ENCODE data around the gene SELENOI. TPM values are rescaled to one million over a fixed set of nuclear protein-coding genes. Genes with fewer than 3 reads are reported as not detected.
"Not testable (repeated sequence)": the region's sequence is repeated elsewhere in the genome, so short reads cannot be mapped to it uniquely, and the experiment has no call there.

The SELENOI gene
- total RNA-seq, 2 experiments from 2014 or later = 27.7 to 31.5 TPM

DNA sequence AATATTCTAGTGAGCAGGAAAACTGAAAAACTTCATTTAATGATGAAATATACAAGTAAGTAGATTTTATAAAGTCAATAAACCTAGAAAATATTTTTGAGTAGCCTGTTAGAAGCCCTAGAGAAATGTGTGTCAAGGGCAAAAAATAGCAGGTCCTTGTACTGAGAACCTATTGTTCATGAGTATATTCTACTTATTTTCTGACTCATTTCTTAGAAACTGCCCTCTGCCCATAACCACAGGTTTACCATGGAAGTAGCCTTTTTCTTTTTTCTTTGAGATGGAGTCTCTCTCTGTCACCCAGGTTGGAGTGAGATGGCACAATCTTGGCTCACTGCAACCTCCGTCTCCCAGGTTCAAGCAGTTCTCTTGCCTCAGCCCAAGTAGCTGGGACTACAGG is 19.4 kb upstream of the SELENOI start:
- Histone ChIP-seq H3K27ac (ENCODE audit: low read depth in 1 of 2, low read length in 2 of 2) (no peak overlapping the region), H3K4me3 (ENCODE audit: low read length) (no peak overlapping the region), H3K36me3 (ENCODE audit: insufficient read depth, low read length) (no peaks in the 10 kb centered on the region), H3K4me1 (ENCODE audit: insufficient read depth, low read length) (peaks cover 6% of the 10 kb centered on the region), H3K27me3 (ENCODE audit: control insufficient read depth in 1 of 2, insufficient read depth in 2 of 2, low read length in 2 of 2) (no peaks in the 10 kb centered on the region), H3K9me3 (ENCODE audit: control insufficient read depth in 1 of 2, insufficient read depth in 1 of 2, low read length in 2 of 2) (no peaks in the 10 kb centered on the region)
- POLR2A ChIA-PET = no interaction called here
- Mint-ChIP-seq H3K36me3 (ENCODE audit: low read depth) (no peaks in the 10 kb centered on the region), H3K9me3 (no peaks in the 10 kb centered on the region), H3K27ac (no peak overlapping the region), H3K4me1 (ENCODE audit: low read depth) (peaks cover 7% of the 10 kb centered on the region), H3K4me3 (no peak overlapping the region), H3K27me3 (no peaks in the 10 kb centered on the region)
- intact Hi-C loops (cut with DNase I, micrococcal nuclease) = loop anchor here in 1 of 2 experiments (5.0 kb wide), 3 partner anchors 34 to 374 kb away; partner anchors contain the start of gene GAREM2
- DNase-seq (no peak), ATAC-seq (ENCODE audit: poor library complexity) (no peak)
- TF ChIP-seq, protein P1, sequence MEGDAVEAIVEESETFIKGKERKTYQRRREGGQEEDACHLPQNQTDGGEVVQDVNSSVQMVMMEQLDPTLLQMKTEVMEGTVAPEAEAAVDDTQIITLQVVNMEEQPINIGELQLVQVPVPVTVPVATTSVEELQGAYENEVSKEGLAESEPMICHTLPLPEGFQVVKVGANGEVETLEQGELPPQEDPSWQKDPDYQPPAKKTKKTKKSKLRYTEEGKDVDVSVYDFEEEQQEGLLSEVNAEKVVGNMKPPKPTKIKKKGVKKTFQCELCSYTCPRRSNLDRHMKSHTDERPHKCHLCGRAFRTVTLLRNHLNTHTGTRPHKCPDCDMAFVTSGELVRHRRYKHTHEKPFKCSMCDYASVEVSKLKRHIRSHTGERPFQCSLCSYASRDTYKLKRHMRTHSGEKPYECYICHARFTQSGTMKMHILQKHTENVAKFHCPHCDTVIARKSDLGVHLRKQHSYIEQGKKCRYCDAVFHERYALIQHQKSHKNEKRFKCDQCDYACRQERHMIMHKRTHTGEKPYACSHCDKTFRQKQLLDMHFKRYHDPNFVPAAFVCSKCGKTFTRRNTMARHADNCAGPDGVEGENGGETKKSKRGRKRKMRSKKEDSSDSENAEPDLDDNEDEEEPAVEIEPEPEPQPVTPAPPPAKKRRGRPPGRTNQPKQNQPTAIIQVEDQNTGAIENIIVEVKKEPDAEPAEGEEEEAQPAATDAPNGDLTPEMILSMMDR (IDR thresholded peaks at IDR 0.05) = no peak
- CTCF ChIA-PET = no interaction called here

DNA sequence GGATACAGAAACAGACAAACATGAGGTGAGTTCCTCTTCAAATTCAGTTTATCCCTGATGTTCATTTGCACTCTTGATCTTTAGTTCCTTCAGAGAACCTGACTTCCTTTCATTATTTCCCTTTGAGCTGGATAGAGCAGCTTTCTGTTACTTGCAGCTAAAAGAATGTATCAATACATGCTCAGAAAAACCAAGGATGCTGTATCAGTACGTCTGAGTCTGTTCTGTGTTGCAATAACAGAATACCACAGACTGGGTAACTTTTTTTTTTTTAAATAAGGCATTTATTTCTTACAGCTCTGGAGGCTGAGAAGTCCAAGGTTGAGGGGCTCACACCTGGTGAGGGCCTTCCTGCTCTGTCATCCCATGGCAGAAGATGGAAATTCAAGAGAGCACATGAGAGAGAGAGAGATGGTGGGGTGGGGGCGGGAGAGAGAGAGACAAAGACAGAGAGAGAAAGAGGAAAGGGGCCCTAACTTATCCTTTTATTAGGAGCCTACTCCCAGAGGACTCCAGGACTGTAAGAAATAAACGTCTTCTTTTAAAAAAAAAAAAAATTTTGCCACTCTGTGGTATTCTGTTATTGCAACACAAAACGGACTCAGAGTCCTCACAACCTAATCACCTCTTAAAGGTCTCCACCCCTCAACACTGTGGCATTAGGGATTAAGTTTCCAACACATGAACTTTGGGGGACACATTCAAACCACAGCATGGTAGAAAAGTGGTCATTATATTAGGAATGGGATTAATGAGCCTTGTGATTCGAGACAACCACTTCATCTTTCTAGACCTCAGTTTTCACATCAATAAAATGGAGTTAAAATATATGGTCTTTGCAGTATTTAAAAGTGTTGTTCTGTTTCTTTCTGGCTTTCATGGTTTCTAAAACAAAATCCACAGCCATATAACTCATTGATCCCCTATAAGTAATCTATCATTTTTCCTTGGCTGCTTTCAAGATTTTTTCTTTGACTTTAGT is 18.4 kb upstream of the SELENOI start:
- no peaks in the 10 kb centered on the region for H3K9me3 Mint-ChIP-seq
- H3K27ac Mint-ChIP-seq = no peak overlapping the region
- no peaks in the 10 kb centered on the region for H3K36me3 Mint-ChIP-seq (ENCODE audit: low read depth)
- CTCF ChIA-PET = no interaction called here
- DNase-seq = no peak
- Histone ChIP-seq H3K4me3 (ENCODE audit: low read length) (no peak overlapping the region), H3K36me3 (ENCODE audit: insufficient read depth, low read length) (no peaks in the 10 kb centered on the region), H3K27me3 (ENCODE audit: control insufficient read depth in 1 of 2, insufficient read depth in 2 of 2, low read length in 2 of 2) (no peaks in the 10 kb centered on the region), H3K9me3 (ENCODE audit: control insufficient read depth in 1 of 2, insufficient read depth in 1 of 2, low read length in 2 of 2) (no peaks in the 10 kb centered on the region), H3K4me1 (ENCODE audit: insufficient read depth, low read length) (peaks cover 6% of the 10 kb centered on the region), H3K27ac (ENCODE audit: low read depth in 1 of 2, low read length in 2 of 2) (no peak overlapping the region)
- intact Hi-C loops (cut with DNase I, micrococcal nuclease) = loop anchor here in 1 of 2 experiments (2.0 to 5.0 kb wide), 4 partner anchors 35 to 375 kb away; partner anchors contain the start of gene GAREM2
- H3K4me1 Mint-ChIP-seq (ENCODE audit: low read depth) = peaks cover 7% of the 10 kb centered on the region
- no peaks in the 10 kb centered on the region for H3K27me3 Mint-ChIP-seq
- H3K4me3 Mint-ChIP-seq = no peak overlapping the region
- ATAC-seq (ENCODE audit: poor library complexity) = no peak
- POLR2A ChIA-PET = no interaction called here
- TF ChIP-seq, protein P1 (IDR thresholded peaks at IDR 0.05) = no peak

DNA sequence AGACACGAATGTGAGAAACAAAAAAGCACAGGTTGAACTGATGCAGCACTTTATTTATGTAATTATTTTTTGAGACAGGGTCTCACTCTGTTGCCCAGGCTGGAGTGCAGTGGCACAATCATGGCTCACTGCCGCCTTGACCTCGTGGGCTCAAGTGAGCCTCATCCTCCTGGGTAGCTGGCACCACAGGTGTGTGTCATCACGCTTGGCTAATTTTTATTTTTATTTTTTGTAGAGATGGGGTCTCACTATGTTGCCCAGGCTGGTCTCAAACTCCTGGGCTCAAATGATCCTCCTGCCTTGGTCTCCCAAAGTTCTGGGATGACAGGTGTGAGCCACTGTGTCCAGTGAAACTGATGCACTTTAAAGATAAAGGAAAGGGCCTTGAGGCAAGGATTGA is 16.9 kb upstream of the SELENOI start:
- H3K4me1 ChIP-seq (ENCODE audit: insufficient read depth, low read length); CTCF ChIA-PET; H3K27ac Mint-ChIP-seq; H3K4me3 ChIP-seq (ENCODE audit: low read length); H3K9me3 ChIP-seq (ENCODE audit: control insufficient read depth in 1 of 2, insufficient read depth in 1 of 2, low read length in 2 of 2); H3K9me3 Mint-ChIP-seq; H3K36me3 ChIP-seq (ENCODE audit: insufficient read depth, low read length); H3K27me3 Mint-ChIP-seq; POLR2A ChIA-PET; H3K4me3 Mint-ChIP-seq; H3K36me3 Mint-ChIP-seq (ENCODE audit: low read depth); H3K27ac ChIP-seq (ENCODE audit: low read depth in 1 of 2, low read length in 2 of 2); DNase-seq; H3K27me3 ChIP-seq (ENCODE audit: control insufficient read depth in 1 of 2, insufficient read depth in 2 of 2, low read length in 2 of 2); ATAC-seq (ENCODE audit: poor library complexity): not testable (repeated sequence)
- H3K4me1 Mint-ChIP-seq (ENCODE audit: low read depth) = peaks cover 11% of the 10 kb centered on the region
- intact Hi-C loops (cut with DNase I, micrococcal nuclease) = loop anchor here in 1 of 2 experiments (2.0 to 5.0 kb wide), 4 partner anchors 37 to 377 kb away; partner anchors contain the start of gene GAREM2

All from CD4-positive, alpha-beta T cell (primary cell).